ENCODE results near the gene HRH1.
"Not testable (repeated sequence)": the region's sequence is repeated elsewhere in the genome, so short reads cannot be mapped to it uniquely, and the experiment has no call there.

Gene HRH1

DNA sequence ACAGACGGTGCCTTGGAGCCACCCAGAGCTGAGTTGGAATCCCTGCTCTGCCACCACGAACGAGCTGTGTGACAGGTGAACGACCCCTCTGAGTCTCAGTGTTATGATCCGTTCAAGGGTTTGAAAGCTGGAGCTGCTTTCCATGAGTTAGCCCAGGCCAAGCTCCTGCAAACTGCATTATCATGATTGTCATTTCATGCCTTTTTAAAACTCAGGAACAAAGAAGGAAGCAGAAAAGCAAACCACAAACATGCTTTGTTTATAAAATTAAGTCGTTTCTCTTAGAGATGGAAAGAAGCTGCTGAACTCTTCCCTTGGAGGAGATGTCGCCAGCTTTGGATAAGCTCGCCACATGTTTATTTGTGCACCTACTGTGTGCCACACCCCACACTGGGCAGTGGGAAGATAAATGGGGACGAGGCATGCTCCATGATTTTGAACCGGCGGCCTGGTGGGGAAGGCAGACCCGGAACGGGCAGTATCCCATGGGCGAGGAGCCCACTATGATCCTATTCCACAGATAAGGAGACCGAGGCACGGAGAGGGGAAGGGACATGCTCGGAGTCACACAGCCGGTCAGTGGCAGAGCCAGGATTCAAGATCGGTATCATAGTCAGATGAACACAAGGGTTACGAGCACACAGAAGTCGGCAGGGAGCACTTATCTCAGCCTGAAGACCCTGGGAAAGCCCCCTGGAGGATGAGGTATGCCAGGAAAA is 15.9 kb downstream of the HRH1 start:
- no peak for DNase-seq (ENCODE audit: low read depth)

- no peak for DNase-seq (ENCODE audit: low read depth)
Observed at GRCh38 chr3:11172096-11172690, 17.9 kb downstream of the HRH1 start.

DNA sequence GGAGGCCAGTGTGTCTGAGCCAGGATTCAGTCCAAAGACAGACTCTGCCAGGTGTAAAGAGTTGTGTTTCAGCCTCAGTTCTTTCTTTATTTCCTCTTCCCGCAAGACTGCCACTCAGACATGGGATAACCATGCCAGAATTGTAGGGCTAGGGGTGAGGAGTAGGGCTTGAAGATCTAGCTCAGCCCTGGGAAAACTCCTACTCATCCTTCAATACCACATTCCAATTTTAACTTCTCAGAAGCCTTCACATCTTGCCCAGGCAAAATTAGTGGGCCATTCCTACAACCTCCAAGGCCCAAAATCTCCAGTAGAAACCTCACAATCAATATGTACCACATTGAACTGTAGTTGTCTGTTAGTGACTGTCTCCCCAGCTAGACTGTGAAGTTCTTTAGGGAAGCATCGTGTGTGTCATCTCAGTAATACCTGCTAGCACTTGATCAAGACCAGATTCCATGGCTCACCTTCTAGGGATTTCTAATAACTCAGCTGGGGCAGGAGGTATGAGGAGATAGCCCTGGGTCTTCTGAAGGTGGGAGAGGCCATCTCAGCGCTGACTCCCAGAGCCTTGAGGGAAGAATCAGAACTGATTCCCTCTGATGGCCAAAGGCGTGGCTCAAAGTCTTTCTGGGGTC is 19.7 kb downstream of the HRH1 start:
- DNase-seq (ENCODE audit: low read depth), result no peak

DNA sequence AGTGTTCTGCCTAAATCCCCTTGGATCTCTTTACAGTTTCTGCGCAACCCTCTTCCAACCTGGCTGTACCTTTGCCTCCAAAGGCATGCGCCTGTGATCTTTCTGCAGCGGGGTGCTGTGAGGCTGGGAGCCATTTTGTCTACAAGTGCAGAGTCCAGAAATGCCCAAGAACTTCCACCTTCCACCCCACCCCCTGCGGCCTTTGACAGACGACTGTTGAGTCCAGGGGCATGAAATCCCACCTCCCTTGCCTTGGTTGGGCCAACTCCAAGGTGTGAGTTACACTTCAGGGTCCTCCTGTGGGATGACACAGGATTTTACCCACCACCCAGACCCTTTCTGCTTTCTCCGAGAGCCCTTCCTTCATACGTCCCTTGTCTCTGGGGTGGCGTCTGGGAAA is 24.1 kb downstream of the HRH1 start:
- no peak for DNase-seq (ENCODE audit: low read depth)

- not testable (repeated sequence) for DNase-seq (ENCODE audit: low read depth)
Observed at GRCh38 chr3:11184328-11184969, 30.2 kb downstream of the HRH1 start.

DNA sequence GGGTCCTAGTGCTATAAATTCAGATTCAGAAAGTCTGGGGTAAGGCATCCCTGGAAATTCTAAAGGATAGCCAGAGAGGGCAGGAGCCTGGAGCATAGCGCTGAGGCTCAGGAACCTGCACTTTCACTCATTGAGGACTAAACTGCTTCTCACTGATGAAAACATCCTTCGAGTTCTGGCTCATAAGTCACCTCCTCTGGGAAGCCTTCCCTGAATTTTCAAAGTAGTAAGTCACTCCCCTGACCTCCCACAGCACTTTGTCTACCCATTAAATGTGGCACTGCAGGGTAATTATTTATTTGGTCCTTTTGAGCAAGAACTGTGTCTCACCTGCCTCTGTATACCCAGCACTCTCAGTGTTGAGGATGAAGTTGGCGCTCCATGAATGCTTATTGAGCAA is 30.9 kb downstream of the HRH1 start:
- no peak for DNase-seq (ENCODE audit: low read depth)

DNA sequence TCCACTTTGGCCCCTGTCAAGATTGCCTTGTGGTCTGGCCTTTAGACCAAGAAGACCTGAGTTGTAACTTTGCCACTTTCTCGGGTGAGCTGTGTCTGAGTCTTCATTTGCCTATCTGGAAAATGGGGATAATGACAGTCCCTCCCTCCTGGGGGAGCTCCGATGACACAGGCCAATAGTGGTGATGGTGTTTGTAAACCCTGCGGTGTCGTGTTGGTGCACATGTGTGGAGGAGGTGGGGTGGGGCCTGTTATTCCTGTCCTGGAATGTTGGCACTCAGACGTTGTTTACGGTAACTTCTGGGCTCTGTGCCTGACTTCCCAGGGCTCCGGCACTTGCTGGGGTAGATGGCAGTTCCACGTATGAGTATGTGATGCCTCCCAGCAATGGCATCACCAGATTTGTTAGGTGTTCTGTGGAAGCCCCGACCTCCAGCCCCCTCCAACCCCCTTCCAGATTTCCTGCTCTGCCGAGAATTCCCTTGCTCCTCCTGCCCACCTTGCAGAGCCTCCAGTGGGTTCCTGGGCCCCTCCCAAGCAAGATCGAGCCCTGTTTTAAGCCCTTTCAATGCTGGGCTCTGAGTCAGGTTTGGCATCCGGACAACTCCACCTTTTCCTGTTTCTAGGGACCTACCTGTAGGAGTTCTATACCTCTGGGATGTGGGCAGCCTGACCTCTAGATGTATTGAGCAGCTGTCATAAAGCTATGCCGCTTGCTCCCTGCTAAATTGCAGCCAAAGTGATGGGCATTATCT is 31.4 kb downstream of the HRH1 start:
- DNase-seq (ENCODE audit: low read depth), result no peak

DNA sequence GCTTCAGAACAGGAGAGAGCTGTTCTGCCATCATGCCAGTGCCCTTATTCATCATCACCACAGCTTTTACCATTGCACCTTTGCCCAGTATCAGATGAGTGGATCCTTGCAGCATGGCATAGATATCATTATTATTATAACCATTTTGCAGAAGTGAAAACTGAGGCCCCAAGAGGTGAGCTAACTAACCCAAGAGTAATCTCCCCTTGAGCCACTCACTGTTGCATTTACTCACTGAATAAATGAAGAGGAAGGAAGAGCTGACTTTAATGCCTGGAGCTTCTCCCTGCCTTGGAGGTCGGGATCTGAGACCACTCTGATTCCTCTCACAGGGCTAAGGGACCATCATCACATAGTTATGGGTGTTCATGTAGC is 32.0 kb downstream of the HRH1 start:
- no peak for DNase-seq (ENCODE audit: low read depth)

- no peak for DNase-seq (ENCODE audit: low read depth)
Observed at GRCh38 chr3:11186771-11187191, 32.5 kb downstream of the HRH1 start.

GRCh38 chr3:11187681-11188080 is 33.4 kb downstream of the HRH1 start:
- DNase-seq (ENCODE audit: low read depth), result no peak

GRCh38 chr3:11188231-11188630 is 33.9 kb downstream of the HRH1 start:
- no peak for DNase-seq (ENCODE audit: low read depth)

GRCh38 chr3:11195201-11195600 is 40.9 kb downstream of the HRH1 start:
- no peak for DNase-seq (ENCODE audit: low read depth)

GRCh38 chr3:11195721-11196332 is 41.5 kb downstream of the HRH1 start:
- DNase-seq (ENCODE audit: low read depth), result no peak

DNA sequence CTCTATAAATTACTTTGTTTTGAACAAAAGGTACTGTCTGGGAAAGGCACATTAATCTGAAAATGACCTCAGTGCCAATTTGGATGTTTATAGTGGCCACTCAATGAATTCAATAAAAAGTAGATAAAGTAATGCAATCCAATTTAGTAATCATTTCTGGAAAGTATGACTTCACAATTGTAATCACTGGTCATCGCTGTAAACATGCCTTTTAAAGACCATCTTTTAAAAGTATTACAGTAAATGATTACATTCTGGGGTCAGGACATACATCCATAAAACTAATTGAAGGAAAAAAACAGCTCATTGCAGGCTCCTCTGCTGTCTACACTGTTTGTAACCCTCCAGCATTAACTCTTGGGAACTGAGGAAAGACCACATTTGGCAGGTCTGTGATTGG is 43.2 kb downstream of the HRH1 start:
- DNase-seq (ENCODE audit: low read depth), result no peak

DNA sequence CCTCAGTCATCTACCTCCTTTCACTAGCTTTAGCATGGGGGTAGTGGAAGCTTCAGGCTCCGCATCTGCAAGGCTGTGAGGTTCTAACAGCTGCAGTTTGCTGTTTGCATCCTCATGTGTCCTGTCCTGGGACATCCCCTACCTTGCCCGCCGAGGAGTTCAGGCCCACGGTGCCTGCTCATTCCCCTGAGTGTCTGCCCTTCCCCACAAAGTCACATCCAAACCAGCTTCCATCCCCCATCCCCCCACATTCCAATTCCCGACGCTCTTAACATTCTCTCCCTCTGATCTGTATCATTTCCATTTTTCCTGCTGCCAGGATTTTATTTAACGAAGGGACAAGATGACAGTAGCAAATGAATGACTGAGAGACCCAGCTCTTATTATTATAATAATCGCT is 43.8 kb downstream of the HRH1 start:
- no peak for DNase-seq (ENCODE audit: low read depth)

DNA sequence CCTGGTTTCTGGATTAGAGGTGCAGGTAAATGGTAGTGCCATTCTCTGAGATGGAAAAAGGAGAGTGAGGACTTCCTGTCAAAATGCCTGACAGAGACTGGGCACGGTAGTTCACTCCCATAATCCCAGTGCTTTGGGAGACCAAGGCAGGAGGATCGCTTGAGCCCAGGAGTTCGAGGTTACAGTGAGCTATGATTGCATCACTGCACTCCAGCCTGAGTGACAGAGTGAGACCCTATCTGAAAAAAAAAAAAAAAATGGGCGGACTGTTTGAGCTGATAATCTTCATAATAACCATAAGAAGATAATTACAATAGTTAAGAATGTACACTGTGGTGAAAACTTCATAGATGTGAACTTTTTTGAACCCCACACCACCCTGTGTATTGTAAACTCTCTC is 44.2 kb downstream of the HRH1 start:
- no peak for DNase-seq (ENCODE audit: low read depth)

- DNase-seq (ENCODE audit: low read depth), result no peak
Observed at GRCh38 chr3:11199902-11200845, 45.9 kb downstream of the HRH1 start.

GRCh38 chr3:11201251-11202019 is 47.1 kb downstream of the HRH1 start:
- no peak for DNase-seq (ENCODE audit: low read depth)

- no peak for DNase-seq (ENCODE audit: low read depth)
Observed at GRCh38 chr3:11203961-11204360, 49.7 kb downstream of the HRH1 start.

Data from activated T-cell treated with anti-CD3 and anti-CD28 coated beads for 1 hour (primary cell).